Neuronal stem cell (in vitro differentiated cells): ENCODE results near the gene HBQ1.
A peak's percentile ranks its signal among the peaks of the same experiment; 100 is the strongest.
"Not testable (repeated sequence)": the region's sequence is repeated elsewhere in the genome, so short reads cannot be mapped to it uniquely, and the experiment has no call there.

Experiments
- DNase-seq: peaks from one replicate; pipeline ENCODE4 v3.0.0-alpha.2; 2013; ENCODE audit warnings: low spot score
- H2AFZ ChIP-seq: one replicate; pipeline ENCODE4 v1.6.1; 2013; ENCODE audit warnings: mild to moderate bottlenecking, low read length, inconsistent platforms
- H2AK5ac ChIP-seq: 2 replicates; pipeline ENCODE4 v1.6.1; 2013; ENCODE audit warnings: low read depth, mild to moderate bottlenecking, inconsistent platforms, low read length, moderate library complexity, mixed read lengths
- H2BK120ac ChIP-seq: 2 replicates; pipeline ENCODE4 v1.6.1; 2013; ENCODE audit warnings: low read depth, mild to moderate bottlenecking, inconsistent platforms, low read length, moderate library complexity, mixed read lengths
- H2BK12ac ChIP-seq: one replicate; pipeline ENCODE4 v1.6.1; 2013; ENCODE audit warnings: low read length, inconsistent platforms
- H2BK15ac ChIP-seq: 2 replicates; pipeline ENCODE4 v1.6.1; 2013; ENCODE audit warnings: mild to moderate bottlenecking, low read length, inconsistent platforms, mixed read lengths
- H2BK5ac ChIP-seq: one replicate; pipeline ENCODE4 v1.6.1; 2013; ENCODE audit warnings: inconsistent platforms, mild to moderate bottlenecking, low read length, moderate library complexity
- H3K14ac ChIP-seq: one replicate; pipeline ENCODE4 v1.6.1; 2013; ENCODE audit warnings: low read length, inconsistent platforms
- H3K18ac ChIP-seq: 2 replicates; pipeline ENCODE4 v1.6.1; 2013; ENCODE audit warnings: low read length, inconsistent platforms
- H3K23ac ChIP-seq: 2 replicates; pipeline ENCODE4 v1.6.1; 2013; ENCODE audit warnings: low read depth, mild to moderate bottlenecking, mixed read lengths, low read length, inconsistent platforms; ENCODE audit not compliant: poor library complexity
- H3K27ac ChIP-seq: replicated peaks from 3 replicates; pipeline ENCODE4 v1.5.1; 2013; ENCODE audit warnings: low read length, inconsistent platforms
- H3K27me3 ChIP-seq, 3 experiments: 2 replicates each; pipeline ENCODE4 v1.6.1; 2013; ENCODE audit warnings: low read length in 3 of 3, mild to moderate bottlenecking in 2 of 3, inconsistent platforms in 1 of 3, low read depth in 1 of 3, mixed read lengths in 1 of 3, moderate library complexity in 1 of 3; ENCODE audit not compliant: control insufficient read depth in 3 of 3, insufficient read depth in 3 of 3
- H3K36me3 ChIP-seq, 2 donors: replicated peaks in 1 of 2; 2 replicates each; pipeline ENCODE4 v1.6.1; 2013; ENCODE audit warnings: low read length in 2 of 2; ENCODE audit not compliant: control insufficient read depth in 2 of 2, insufficient read depth in 2 of 2
- H3K4ac ChIP-seq: 2 replicates; pipeline ENCODE4 v1.6.1; 2013; ENCODE audit warnings: inconsistent platforms, mild to moderate bottlenecking, low read length, moderate library complexity
- H3K4me1 ChIP-seq, 2 donors: 1 replicate in 1 of 2; 2 replicates in 1 of 2; pipeline ENCODE4 v1.6.1; 2013; ENCODE audit warnings: low read length in 2 of 2, low read depth in 1 of 2; ENCODE audit not compliant: control insufficient read depth in 2 of 2, insufficient read depth in 1 of 2
- H3K4me2 ChIP-seq: one replicate; pipeline ENCODE4 v1.6.1; 2013; ENCODE audit warnings: mild to moderate bottlenecking, low read length, inconsistent platforms; ENCODE audit not compliant: insufficient read depth, poor library complexity, severe bottlenecking
- H3K4me3 ChIP-seq, 2 donors: 2 replicates each; pipeline ENCODE4 v1.5.1; 2013; ENCODE audit warnings: low read length in 2 of 2, mild to moderate bottlenecking in 2 of 2, inconsistent platforms in 1 of 2, moderate library complexity in 1 of 2
- H3K79me1 ChIP-seq: one replicate; pipeline ENCODE4 v1.6.1; 2013; ENCODE audit warnings: low read depth, mild to moderate bottlenecking, inconsistent platforms, low read length, moderate library complexity
- H3K9ac ChIP-seq: one replicate; pipeline ENCODE4 v1.6.1; 2013; ENCODE audit warnings: mild to moderate bottlenecking, low read depth, low read length, inconsistent platforms; ENCODE audit not compliant: poor library complexity
- H3K9me3 ChIP-seq, 2 donors: replicated peaks in 1 of 2; 2 replicates each; pipeline versions ENCODE3 to v1.6.1; 2013; ENCODE audit warnings: low read length in 2 of 2, mild to moderate bottlenecking in 2 of 2, inconsistent platforms in 1 of 2, low read depth in 1 of 2, mixed read lengths in 1 of 2, moderate library complexity in 1 of 2; ENCODE audit not compliant: control insufficient read depth in 2 of 2, insufficient read depth in 1 of 2
- H4K8ac ChIP-seq: one replicate; pipeline ENCODE4 v1.6.1; 2013; ENCODE audit warnings: low read depth, mild to moderate bottlenecking, inconsistent platforms, low read length, moderate library complexity
- H4K91ac ChIP-seq: one replicate; pipeline ENCODE4 v1.6.1; 2013; ENCODE audit warnings: low read length, low read depth, mild to moderate bottlenecking, inconsistent platforms; ENCODE audit not compliant: poor library complexity
- WGBS, 2 donors: extraction: QIAGEN DNeasy Blood & Tissue Kit; methylation state at CpG; one replicate each; pipeline ENCODE4 v1.1.7; 2013; ENCODE audit warnings: missing lambda C conversion rate in 2 of 2, mixed read lengths in 1 of 2; ENCODE audit not compliant: insufficient read length in 2 of 2, insufficient replicate concordance in 1 of 2; ENCODE audit errors: extremely low coverage in 2 of 2; 5-methylcytosine and 5-hydroxymethylcytosine counted together

HBQ1 gene

DNA sequence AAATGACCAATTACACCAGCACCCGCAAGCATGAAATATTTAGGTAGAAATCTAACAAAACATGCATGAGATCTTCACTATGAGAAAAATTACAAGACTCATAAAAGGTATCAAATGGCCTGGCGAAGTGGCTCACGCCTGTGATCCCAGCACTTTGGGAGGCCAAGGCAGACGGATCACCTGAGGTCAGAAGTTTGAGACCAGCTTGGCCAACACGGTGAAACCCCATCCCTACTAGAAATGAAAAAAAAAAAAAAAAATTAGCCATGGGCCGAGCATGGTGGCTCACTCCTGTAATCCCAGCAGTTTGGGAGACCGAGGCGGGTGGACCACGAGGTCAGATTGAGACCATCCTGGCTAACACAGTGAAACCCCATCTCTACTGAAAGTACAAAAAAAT lies 23.8 kb downstream of the HBQ1 start:
- H3K4me2 ChIP-seq, result not testable (repeated sequence)
- peaks cover 32 to 96% of the 10 kb centered on the region in 2 donors for H3K36me3 ChIP-seq

DNA sequence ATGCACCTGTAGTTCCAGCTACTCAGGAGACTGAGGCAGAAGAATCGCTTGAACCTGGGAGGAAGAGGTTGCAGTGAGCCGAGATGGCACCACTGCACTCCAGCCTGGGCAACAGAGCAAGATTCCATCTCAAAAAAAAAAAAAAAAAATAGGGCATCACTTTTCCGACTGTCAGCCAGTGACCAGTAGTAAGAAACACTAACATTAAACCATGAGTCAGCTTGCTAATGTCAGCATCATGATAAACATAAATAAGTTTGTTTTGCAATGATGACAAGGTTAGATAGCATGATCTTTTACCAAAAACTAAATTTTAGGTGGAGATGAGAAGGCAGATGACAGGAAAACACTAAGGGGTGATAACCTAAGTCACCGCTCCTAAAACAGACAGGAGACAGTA lies 29.1 kb downstream of the HBQ1 start:
- WGBS, 2 donors, result no CpG with 5 or more reads among the region's 4 CpGs

More for the DNA sequence above, 23.8 kb downstream of the HBQ1 start:
- not testable (repeated sequence) for H2BK5ac ChIP-seq, H3K14ac ChIP-seq, H3K9me3 ChIP-seq, H4K91ac ChIP-seq, H2AFZ ChIP-seq, H3K4me3 ChIP-seq, H3K23ac ChIP-seq, H3K18ac ChIP-seq, H3K4me1 ChIP-seq, H3K27me3 ChIP-seq, H2BK15ac ChIP-seq, H2BK12ac ChIP-seq, H3K9ac ChIP-seq, DNase-seq, H2AK5ac ChIP-seq, H3K27ac ChIP-seq, H3K79me1 ChIP-seq, H2BK120ac ChIP-seq, H4K8ac ChIP-seq, H3K4ac ChIP-seq
- WGBS, 2 donors, result no CpG with 5 or more reads among the region's 9 CpGs

DNA sequence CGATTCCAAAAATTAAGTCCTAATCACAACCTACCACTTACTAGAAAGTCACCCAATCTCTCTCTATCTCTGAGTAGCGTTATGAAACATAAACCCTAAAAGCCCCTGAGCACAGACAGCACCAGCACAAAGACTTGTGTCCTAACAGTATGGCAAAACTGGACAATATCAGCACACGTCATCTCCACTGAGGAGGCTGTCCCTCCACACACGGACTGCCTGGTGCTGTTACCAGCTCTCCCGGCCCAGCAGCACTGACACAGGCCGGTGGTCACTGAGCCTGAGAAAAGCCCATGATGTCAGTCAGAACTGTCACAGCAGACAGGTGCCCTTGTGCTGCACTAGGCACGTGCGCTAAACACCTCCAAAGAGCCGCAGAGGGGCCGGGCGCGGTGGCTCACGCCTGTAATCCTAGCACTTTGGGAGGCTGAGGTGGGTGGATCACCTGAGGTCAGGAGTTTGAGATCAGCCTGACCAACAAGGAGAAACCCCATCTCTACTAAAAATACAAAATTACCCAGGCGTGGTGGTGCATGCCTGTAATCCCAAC lies 31.4 kb downstream of the HBQ1 start:
- H3K79me1 ChIP-seq, H4K91ac ChIP-seq, H3K18ac ChIP-seq, H2AK5ac ChIP-seq, H3K4me2 ChIP-seq, H3K23ac ChIP-seq, H2BK5ac ChIP-seq, H3K27ac ChIP-seq, DNase-seq, H4K8ac ChIP-seq, H3K14ac ChIP-seq, H2AFZ ChIP-seq, H3K4ac ChIP-seq, H3K27me3 ChIP-seq, H2BK15ac ChIP-seq, H2BK12ac ChIP-seq, H3K9me3 ChIP-seq, H3K4me1 ChIP-seq, H3K9ac ChIP-seq, H2BK120ac ChIP-seq: not testable (repeated sequence)
- H3K36me3 ChIP-seq, result peaks cover 47 to 96% of the 10 kb centered on the region in 2 donors
- no CpG with 5 or more reads among the region's 14 CpGs for WGBS, 2 donors
- H3K4me3 ChIP-seq, result peak overlapping the region in 1 of 2 donors; percentile 49

More for the DNA sequence above, 29.1 kb downstream of the HBQ1 start:
- H2AFZ ChIP-seq, H3K27ac ChIP-seq, H3K23ac ChIP-seq, H3K4me2 ChIP-seq, H2BK15ac ChIP-seq, H2BK12ac ChIP-seq, H3K9ac ChIP-seq, H3K4me1 ChIP-seq, H3K79me1 ChIP-seq, H3K14ac ChIP-seq, DNase-seq, H3K4ac ChIP-seq, H4K91ac ChIP-seq, H3K27me3 ChIP-seq, H2AK5ac ChIP-seq, H3K9me3 ChIP-seq, H2BK120ac ChIP-seq, H3K18ac ChIP-seq, H4K8ac ChIP-seq, H3K4me3 ChIP-seq, H2BK5ac ChIP-seq: not testable (repeated sequence)
- peaks cover 48 to 97% of the 10 kb centered on the region in 2 donors for H3K36me3 ChIP-seq

DNA sequence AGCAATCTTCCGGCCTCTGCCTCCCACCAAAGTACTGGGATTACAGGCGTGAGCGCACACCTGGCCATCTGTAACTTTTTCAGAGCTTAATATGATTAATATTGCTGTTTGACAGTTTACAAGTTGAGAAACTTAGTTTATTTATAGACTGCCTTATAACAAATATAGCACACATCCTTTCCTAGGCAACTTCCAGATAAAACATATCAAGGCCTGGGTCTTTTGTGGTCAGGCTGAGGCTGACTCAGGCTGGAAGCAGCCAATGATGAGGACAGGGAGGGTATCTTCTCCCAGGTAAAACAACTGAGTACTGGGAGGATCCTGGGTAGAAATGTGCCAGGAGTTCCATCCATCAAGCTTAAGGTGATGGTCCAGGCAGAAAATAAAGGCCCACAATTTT lies 32.7 kb downstream of the HBQ1 start:
- H3K4ac ChIP-seq, result no peak overlapping the region
- H3K4me3 ChIP-seq, result no peak overlapping the region
- H2AFZ ChIP-seq, result no peak overlapping the region
- no peak overlapping the region for H4K91ac ChIP-seq
- no peaks in the 10 kb centered on the region for H3K27me3 ChIP-seq
- H2BK15ac ChIP-seq, result no peak overlapping the region
- H4K8ac ChIP-seq, result no peak overlapping the region
- H2BK12ac ChIP-seq, result no peak overlapping the region
- H3K27ac ChIP-seq, result no peak overlapping the region
- peaks cover 6% of the 10 kb centered on the region for H3K79me1 ChIP-seq
- no CpG with 5 or more reads among the region's 3 CpGs for WGBS, 2 donors
- no peak for DNase-seq
- no peak overlapping the region for H3K9ac ChIP-seq
- H3K18ac ChIP-seq, result no peak overlapping the region
- no peak overlapping the region for H3K14ac ChIP-seq
- no peaks in the 10 kb centered on the region for H3K9me3 ChIP-seq
- no peak overlapping the region for H3K4me2 ChIP-seq
- no peak overlapping the region for H2BK5ac ChIP-seq
- no peak overlapping the region for H3K23ac ChIP-seq
- H3K36me3 ChIP-seq, result peaks cover 43 to 96% of the 10 kb centered on the region in 2 donors
- no peak overlapping the region for H2BK120ac ChIP-seq
- H2AK5ac ChIP-seq, result no peak overlapping the region
- no peaks in the 10 kb centered on the region for H3K4me1 ChIP-seq
